Lower leg skin (tissue), 4 donors: ENCODE measurements around the gene TRIM65. TPM values are rescaled to one million over a fixed set of nuclear protein-coding genes. Genes with fewer than 3 reads are reported as not detected.
A peak's percentile ranks its signal among the peaks of the same experiment; 100 is the strongest.

ENCODE experiments used
- DNase-seq, 2 donors: peaks; one replicate each; pipeline ENCODE4 v3.0.0-alpha.2; 2019; ENCODE audit warnings: low spot score in 2 of 2
- H3K4me3 ChIP-seq: fragments of 200-600 bp; sonication (generic); 2 replicates; pipeline ENCODE4 v1.5.1; 2017; ENCODE audit warnings: mild to moderate bottlenecking, low read depth; ENCODE audit not compliant: poor library complexity, severe bottlenecking
- CTCF ChIP-seq, 3 donors: fragments of 450-650 bp; IDR thresholded peaks; one replicate each; pipeline ENCODE4 v1.5.1; 2016; ENCODE audit warnings: antibody characterized with exemption in 3 of 3, mild to moderate bottlenecking in 3 of 3, moderate library complexity in 2 of 3
- POLR2A ChIP-seq, 2 donors: fragments of 450-650 bp; IDR thresholded peaks; one replicate each; pipeline ENCODE4 v1.6.1; 2016 to 2017; ENCODE audit warnings: antibody characterized with exemption in 2 of 2, mild to moderate bottlenecking in 1 of 2, moderate library complexity in 1 of 2
- WGBS, 2 donors: methylation state at CpG; one replicate each; pipeline ENCODE4 v1.1.5; 2018; 5-methylcytosine and 5-hydroxymethylcytosine counted together
- intact Hi-C: fragments of 100-400 bp; cut with DNase I; formaldehyde crosslinking; loops from one replicate; pipeline ENCODE4 v1.15.0; 2023; ENCODE audit warnings: low total_unique reads
- total RNA-seq, 4 donors: library from RNA; depleted of rRNA; stranded (reverse); fragments of >200 nt; gene quantifications; one replicate each; pipeline ENCODE4 v1.1.0, GENCODE V29; 2016

Gene TRIM65
- total RNA-seq, 4 donors from 2014 or later: 23.1 to 36.3 (median 32.2) TPM

DNA sequence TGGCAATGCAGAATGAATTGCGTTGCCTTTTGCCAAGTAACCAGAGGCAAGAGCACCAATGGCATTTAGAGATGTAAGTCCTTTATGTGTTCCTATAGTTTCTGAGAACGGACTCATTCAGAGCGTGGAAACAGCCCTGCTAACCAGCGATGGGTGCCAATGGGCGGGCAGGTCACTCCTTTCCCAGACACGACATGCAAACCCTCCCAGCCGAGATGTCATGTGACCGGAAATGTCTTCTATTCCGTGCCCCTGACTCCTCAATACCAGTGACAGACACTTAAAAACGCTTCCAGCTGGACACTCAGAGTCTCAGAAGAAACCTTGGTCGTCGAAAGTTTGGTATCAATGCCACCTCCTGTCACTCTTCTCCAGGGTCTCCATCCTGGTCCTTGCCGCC, 40.9 kb upstream of the TRIM65 start:
- intact Hi-C loops: no loop called here
- TF ChIP-seq CTCF (IDR thresholded peaks at IDR 0.05): no peak
- TF ChIP-seq POLR2A (IDR thresholded peaks at IDR 0.05): no peak
- WGBS, 2 donors: 84 to 89% methylated on average over 13 of the region's 13 CpGs
- no peak for DNase-seq
- H3K4me3 ChIP-seq: no peak overlapping the region

DNA sequence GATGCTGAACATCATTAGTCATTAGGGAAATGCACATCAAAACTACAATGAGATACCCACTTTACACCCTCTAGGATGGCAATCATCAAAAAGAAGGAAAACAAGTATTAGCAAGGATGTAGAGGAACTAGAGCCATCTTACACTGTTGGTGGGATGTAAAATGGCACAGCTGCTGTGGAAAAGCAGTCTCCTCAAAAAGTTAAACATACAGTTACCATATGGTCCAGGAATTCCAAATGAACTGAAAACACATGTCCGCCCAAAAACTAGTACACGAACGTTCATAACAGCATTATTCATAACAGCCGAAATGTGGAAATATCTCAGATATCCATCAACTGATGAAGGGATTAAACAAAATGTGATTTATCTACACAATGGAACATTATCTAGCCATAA, 37.1 kb upstream of the TRIM65 start:
- 68 to 75% methylated on average over 4 of the region's 4 CpGs for whole genome bisulfite sequencing, 2 donors

GRCh38 chr17:75932852-75933251, 36.1 kb upstream of the TRIM65 start:
- intact Hi-C loops: no loop called here
- no peak overlapping the region for H3K4me3 ChIP-seq
- DNase-seq: no peak
- TF ChIP-seq POLR2A (IDR thresholded peaks at IDR 0.05) (no peak), CTCF (IDR thresholded peaks at IDR 0.05) (no peak)
- WGBS, 2 donors: 68 to 80% methylated on average over 5 of the region's 5 CpGs

More for the DNA sequence above, 37.1 kb upstream of the TRIM65 start:
- TF ChIP-seq POLR2A (IDR thresholded peaks at IDR 0.05): no peak
- TF ChIP-seq CTCF (IDR thresholded peaks at IDR 0.05): no peak
- H3K4me3 ChIP-seq: no peak overlapping the region
- no peak for DNase-seq
- intact Hi-C loops: no loop called here

- TF ChIP-seq POLR2A (IDR thresholded peaks at IDR 0.05) (no peak), CTCF (IDR thresholded peaks at IDR 0.05) (no peak)
- DNase-seq: no peak
- no peak overlapping the region for H3K4me3 ChIP-seq
- intact Hi-C loops: no loop called here
- 93 to 96% methylated on average over 4 of the region's 4 CpGs for WGBS, 2 donors
These were observed 34.3 kb upstream of the TRIM65 start for GRCh38 chr17:75931062-75931461.

DNA sequence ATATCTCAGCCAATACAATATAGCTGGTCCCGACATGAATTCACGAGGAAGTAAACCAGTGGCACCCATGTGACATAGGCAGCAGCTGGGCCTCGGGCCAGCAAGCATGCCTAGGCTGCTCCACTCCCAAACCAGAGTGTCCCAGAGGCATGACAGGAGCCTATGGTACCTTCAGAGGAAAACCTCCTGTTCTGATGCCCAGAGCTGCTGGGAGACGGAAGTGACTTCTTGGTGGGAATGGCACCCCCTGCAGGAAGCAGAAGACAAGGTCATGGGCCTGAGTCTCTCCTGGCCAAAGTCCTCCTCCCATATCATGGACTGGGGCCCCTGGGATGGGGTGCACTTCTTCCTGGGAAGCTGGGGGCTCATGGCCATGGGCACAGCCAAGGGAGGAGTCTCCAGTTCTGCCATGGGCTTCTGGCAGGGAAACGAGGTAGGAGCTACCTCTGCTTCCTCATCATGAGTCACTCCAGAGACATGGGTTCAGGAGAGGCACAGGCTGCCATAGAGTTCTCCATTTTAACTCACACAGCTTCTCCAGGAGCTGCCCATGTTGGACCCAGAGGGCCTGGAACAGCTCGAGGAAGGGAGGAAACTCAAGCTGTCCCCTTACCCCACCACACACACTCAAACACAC, 30.7 kb upstream of the TRIM65 start:
- intact Hi-C loops: no loop called here
- DNase-seq: peak in 1 of 2 donors; percentile 68
- no peak overlapping the region for H3K4me3 ChIP-seq
- WGBS, 2 donors: 41 to 43% methylated on average over 6 of the region's 6 CpGs
- TF ChIP-seq CTCF (IDR thresholded peaks at IDR 0.05) (no peak), POLR2A (IDR thresholded peaks at IDR 0.05) (no peak)

- WGBS, 2 donors: 78 to 84% methylated on average over 4 of the region's 4 CpGs
- intact Hi-C loops: no loop called here
- DNase-seq: no peak
- no peak overlapping the region for H3K4me3 ChIP-seq
- TF ChIP-seq CTCF (IDR thresholded peaks at IDR 0.05): no peak
- no peak for TF ChIP-seq POLR2A (IDR thresholded peaks at IDR 0.05)
These were observed 29.7 kb upstream of the TRIM65 start for GRCh38 chr17:75926456-75926855.
